Vagina (tissue), 2 donors: Measurements from ENCODE around the gene CARD6.

ENCODE experiments used
- POLR2AphosphoS5 ChIP-seq, 2 donors: sonication (generic); formaldehyde crosslinking; IDR thresholded peaks; one replicate each; pipeline ENCODE4 v1.9.0; 2017; ENCODE audit warnings: antibody characterized with exemption in 2 of 2, mild to moderate bottlenecking in 2 of 2, low read depth in 1 of 2; ENCODE audit not compliant: insufficient read depth in 1 of 2
- TF ChIP-seq, protein P1 (sequence below), 3 experiments: fragments of 450-650 bp in 2 of 3; fragments of 200-600 bp in 1 of 3; sonication (generic) in 1 of 3; IDR thresholded peaks; one replicate each; pipeline ENCODE4 v1.5.1; 2017 to 2019; ENCODE audit warnings: antibody characterized with exemption in 3 of 3, mild to moderate bottlenecking in 2 of 3, moderate library complexity in 2 of 3

DNA sequence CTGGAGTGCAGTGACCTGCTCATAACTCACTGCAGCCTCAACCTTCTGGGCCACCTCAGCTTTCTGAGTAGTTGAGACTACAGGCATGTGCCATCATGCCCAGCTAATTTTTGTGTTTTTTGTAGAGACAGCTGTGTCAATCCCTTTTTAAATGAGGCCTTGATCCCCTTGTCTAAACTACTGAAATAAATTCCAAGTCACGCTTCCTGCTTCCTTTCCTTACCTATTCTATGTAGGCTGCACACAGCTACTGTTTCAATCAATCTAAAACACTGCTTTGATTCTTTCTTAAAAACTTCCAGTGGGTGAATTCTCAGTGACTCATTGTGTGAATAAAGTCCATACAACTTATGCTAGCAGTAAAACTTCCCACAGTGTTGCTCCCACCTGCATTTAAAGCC is 65.2 kb downstream of the CARD6 start:
- TF ChIP-seq, protein P1, sequence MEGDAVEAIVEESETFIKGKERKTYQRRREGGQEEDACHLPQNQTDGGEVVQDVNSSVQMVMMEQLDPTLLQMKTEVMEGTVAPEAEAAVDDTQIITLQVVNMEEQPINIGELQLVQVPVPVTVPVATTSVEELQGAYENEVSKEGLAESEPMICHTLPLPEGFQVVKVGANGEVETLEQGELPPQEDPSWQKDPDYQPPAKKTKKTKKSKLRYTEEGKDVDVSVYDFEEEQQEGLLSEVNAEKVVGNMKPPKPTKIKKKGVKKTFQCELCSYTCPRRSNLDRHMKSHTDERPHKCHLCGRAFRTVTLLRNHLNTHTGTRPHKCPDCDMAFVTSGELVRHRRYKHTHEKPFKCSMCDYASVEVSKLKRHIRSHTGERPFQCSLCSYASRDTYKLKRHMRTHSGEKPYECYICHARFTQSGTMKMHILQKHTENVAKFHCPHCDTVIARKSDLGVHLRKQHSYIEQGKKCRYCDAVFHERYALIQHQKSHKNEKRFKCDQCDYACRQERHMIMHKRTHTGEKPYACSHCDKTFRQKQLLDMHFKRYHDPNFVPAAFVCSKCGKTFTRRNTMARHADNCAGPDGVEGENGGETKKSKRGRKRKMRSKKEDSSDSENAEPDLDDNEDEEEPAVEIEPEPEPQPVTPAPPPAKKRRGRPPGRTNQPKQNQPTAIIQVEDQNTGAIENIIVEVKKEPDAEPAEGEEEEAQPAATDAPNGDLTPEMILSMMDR (IDR thresholded peaks at IDR 0.05), result no peak
- TF ChIP-seq POLR2AphosphoS5 (IDR thresholded peaks at IDR 0.05; ENCODE audit: insufficient read depth in 1 of 2, low read depth in 1 of 2), result no peak
